GM12873 (cell line): Measurements from ENCODE around the gene CDH10.

Experiments used
- TF ChIP-seq, protein P1 (sequence below): IDR thresholded peaks from 2 replicates; pipeline ENCODE4 v1.5.1; 2012; ENCODE audit warnings: low read depth, mild to moderate bottlenecking, moderate library complexity, low read length, control low read depth; ENCODE audit not compliant: insufficient read depth; ENCODE audit errors: missing control alignments

CDH10 gene

DNA sequence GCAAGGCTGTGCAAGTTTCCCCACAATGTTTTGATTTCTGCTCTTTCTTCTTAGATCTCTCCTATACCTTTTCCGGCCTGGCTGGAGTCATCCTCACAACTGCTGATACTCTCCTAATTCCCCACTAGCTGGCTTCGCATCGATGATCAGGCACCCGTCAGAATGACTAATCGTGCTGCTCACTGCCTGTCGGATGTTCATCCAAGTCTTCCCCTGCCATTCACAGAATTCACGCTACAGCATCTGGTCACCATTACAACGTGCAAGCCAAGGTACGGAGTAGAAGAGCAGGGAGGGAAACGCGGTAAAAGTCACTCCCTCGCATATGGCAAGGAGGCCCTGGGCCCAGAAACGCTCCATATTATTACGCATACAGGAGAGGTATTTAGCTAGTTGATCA, 35.1 kb downstream of the CDH10 start:
- TF ChIP-seq, protein P1, sequence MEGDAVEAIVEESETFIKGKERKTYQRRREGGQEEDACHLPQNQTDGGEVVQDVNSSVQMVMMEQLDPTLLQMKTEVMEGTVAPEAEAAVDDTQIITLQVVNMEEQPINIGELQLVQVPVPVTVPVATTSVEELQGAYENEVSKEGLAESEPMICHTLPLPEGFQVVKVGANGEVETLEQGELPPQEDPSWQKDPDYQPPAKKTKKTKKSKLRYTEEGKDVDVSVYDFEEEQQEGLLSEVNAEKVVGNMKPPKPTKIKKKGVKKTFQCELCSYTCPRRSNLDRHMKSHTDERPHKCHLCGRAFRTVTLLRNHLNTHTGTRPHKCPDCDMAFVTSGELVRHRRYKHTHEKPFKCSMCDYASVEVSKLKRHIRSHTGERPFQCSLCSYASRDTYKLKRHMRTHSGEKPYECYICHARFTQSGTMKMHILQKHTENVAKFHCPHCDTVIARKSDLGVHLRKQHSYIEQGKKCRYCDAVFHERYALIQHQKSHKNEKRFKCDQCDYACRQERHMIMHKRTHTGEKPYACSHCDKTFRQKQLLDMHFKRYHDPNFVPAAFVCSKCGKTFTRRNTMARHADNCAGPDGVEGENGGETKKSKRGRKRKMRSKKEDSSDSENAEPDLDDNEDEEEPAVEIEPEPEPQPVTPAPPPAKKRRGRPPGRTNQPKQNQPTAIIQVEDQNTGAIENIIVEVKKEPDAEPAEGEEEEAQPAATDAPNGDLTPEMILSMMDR, result no peak

- TF ChIP-seq, protein P1, result no peak
Observed at GRCh38 chr5:24606971-24607370, 37.8 kb downstream of the CDH10 start.

- TF ChIP-seq, protein P1, result no peak
Observed at GRCh38 chr5:24602188-24602587, 42.6 kb downstream of the CDH10 start.

- TF ChIP-seq, protein P1, result no peak
Observed at GRCh38 chr5:24598956-24599355, 45.8 kb downstream of the CDH10 start.

GRCh38 chr5:24595329-24595728, 49.4 kb downstream of the CDH10 start:
- TF ChIP-seq, protein P1, result no peak

DNA sequence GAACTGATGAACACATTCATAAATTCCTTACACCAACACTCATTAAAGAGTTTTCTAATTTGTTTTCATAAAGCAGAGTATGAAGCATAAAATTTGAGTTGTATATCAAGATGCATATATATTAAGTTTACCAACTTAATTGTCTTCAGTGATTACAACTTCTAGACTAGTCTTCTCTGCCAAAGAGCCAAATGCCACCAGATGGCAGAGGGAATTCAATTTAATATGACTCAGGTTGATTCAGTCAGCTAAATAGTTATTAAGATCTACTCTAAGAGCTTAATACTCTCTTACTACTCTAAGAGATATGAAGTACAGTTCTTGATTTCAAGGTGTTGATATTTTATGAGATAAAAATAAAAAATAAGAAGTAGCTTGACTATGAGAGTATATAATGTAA, 53.4 kb downstream of the CDH10 start:
- TF ChIP-seq, protein P1, result no peak

DNA sequence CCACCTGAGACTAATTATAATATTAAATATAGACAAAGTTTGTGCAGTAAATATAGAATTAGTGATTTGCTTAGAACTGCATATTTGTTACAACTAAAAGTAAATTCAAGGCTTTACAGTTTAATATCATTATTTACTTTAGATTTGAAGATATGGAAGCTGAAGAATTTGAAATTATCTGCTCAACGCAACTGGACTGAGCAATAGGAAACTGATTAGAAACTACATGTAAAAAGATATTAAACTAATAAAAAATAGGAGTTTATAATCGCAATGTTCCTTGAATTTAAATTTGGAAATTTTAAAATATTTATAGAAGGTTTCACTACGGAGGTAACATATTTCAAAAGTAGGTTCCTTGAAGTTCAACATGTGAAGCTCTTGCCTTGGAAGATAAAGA, 55.2 kb downstream of the CDH10 start:
- TF ChIP-seq, protein P1, result no peak

DNA sequence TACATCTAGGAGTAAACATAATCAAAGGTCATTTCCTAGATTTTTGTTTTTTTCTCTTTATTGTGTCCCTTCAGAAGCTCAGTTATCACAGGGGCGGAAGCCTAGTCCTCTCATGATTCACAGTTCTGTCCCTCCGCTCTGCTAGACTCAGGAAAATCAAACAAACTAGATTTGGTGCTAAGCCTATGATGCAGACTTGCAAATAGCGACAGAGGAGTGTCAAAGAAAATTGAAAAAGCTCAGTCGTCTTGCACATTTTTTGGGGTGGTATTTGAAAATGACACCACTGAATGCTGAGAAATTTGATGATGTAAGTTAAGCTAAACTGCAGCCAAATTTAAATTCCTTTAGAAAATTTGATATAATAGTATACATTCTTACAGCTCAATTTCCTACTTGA, 59.0 kb downstream of the CDH10 start:
- TF ChIP-seq, protein P1, result no peak
